ENCODE measurements around the gene TRUB2. TPM values are rescaled to one million over a fixed set of nuclear protein-coding genes. Genes with fewer than 3 reads are reported as not detected.

The TRUB2 gene
- total and polyA plus RNA-seq, 2 experiments from 2014 or later = 13.8 to 33.2 TPM

- H3F3A ChIP-seq (ENCODE audit: insufficient read depth) = peaks cover 42% of the 10 kb centered on the region; the same call in 1 of the 2 replicates
- no peaks in the 10 kb centered on the region for H3K9me2 ChIP-seq (ENCODE audit: insufficient read depth)
- no peak overlapping the region for H3K4me3 ChIP-seq
- H3K36me3 ChIP-seq (ENCODE audit: low read depth) = peaks cover 42% of the 10 kb centered on the region
- no peak overlapping the region for H3K9ac ChIP-seq
- no peaks in the 10 kb centered on the region for H4K20me1 ChIP-seq (ENCODE audit: insufficient read depth)
- 91 to 94% methylated on average over 16 to 17 of the region's 17 CpGs for WGBS, 2 experiments (ENCODE audit: low coverage in 1 of 2, low lambda C conversion rate in 2 of 2, missing lambda C conversion rate in 2 of 2)
- no peak for DNase-seq
- no peak overlapping the region for H3K27ac ChIP-seq
- in situ Hi-C loops (cut with MboI) = no loop called here
- no peaks in the 10 kb centered on the region for H3K9me3 ChIP-seq (ENCODE audit: low read depth)
- H3K4me2 ChIP-seq (ENCODE audit: unreplicated experiment) = no peak overlapping the region
- no peaks in the 10 kb centered on the region for H3K27me3 ChIP-seq (replicated peaks; ENCODE audit: insufficient read depth)
- no peaks in the 10 kb centered on the region for H3K4me1 ChIP-seq (ENCODE audit: insufficient read depth)
- TF ChIP-seq EZH2phosphoT487 (IDR thresholded peaks at IDR 0.05; ENCODE audit: insufficient read depth, low read depth) = no peak
- no peak for TF ChIP-seq EZH2 (IDR thresholded peaks at IDR 0.05; ENCODE audit: insufficient read depth, poor library complexity, severe bottlenecking)
- H2AFZ ChIP-seq = no peak overlapping the region
- H3K79me2 ChIP-seq (ENCODE audit: insufficient read depth) = peaks cover 15% of the 10 kb centered on the region
These were observed 61.9 kb downstream of the TRUB2 start for GRCh38 chr9:128260340-128260739.

- no peaks in the 10 kb centered on the region for H3K9me2 ChIP-seq (ENCODE audit: insufficient read depth)
- no peak overlapping the region for H3K4me3 ChIP-seq
- DNase-seq = no peak
- WGBS, 2 experiments (ENCODE audit: low coverage in 1 of 2, low lambda C conversion rate in 2 of 2, missing lambda C conversion rate in 2 of 2) = 85% methylated on average over 9 of the region's 9 CpGs
- no peak overlapping the region for H3K27ac ChIP-seq
- H2AFZ ChIP-seq = no peak overlapping the region
- H3K27me3 ChIP-seq (replicated peaks; ENCODE audit: insufficient read depth) = no peaks in the 10 kb centered on the region
- no peaks in the 10 kb centered on the region for H3K4me1 ChIP-seq (ENCODE audit: insufficient read depth)
- peaks cover 12% of the 10 kb centered on the region for H3K79me2 ChIP-seq (ENCODE audit: insufficient read depth)
- no peak for TF ChIP-seq EZH2phosphoT487 (IDR thresholded peaks at IDR 0.05; ENCODE audit: insufficient read depth, low read depth)
- no peak for TF ChIP-seq EZH2 (IDR thresholded peaks at IDR 0.05; ENCODE audit: insufficient read depth, poor library complexity, severe bottlenecking)
- H3K4me2 ChIP-seq (ENCODE audit: unreplicated experiment) = no peak overlapping the region
- H3K9ac ChIP-seq = no peak overlapping the region
- peaks cover 41% of the 10 kb centered on the region; the same call in 1 of the 2 replicates for H3F3A ChIP-seq (ENCODE audit: insufficient read depth)
- in situ Hi-C loops (cut with MboI) = no loop called here
- peaks cover 33% of the 10 kb centered on the region for H3K36me3 ChIP-seq (ENCODE audit: low read depth)
- no peaks in the 10 kb centered on the region for H3K9me3 ChIP-seq (ENCODE audit: low read depth)
- no peaks in the 10 kb centered on the region for H4K20me1 ChIP-seq (ENCODE audit: insufficient read depth)
These were observed 63.1 kb downstream of the TRUB2 start for GRCh38 chr9:128259156-128259555.

- no peak overlapping the region for H2AFZ ChIP-seq
- no peaks in the 10 kb centered on the region for H3K9me2 ChIP-seq (ENCODE audit: insufficient read depth)
- H3K27ac ChIP-seq = no peak overlapping the region
- WGBS, 2 experiments (ENCODE audit: low coverage in 1 of 2, low lambda C conversion rate in 2 of 2, missing lambda C conversion rate in 2 of 2) = 60 to 82% methylated on average over 3 to 6 of the region's 6 CpGs
- DNase-seq = no peak
- no peaks in the 10 kb centered on the region for H4K20me1 ChIP-seq (ENCODE audit: insufficient read depth)
- H3K9ac ChIP-seq = no peak overlapping the region
- peaks cover 12% of the 10 kb centered on the region for H3K79me2 ChIP-seq (ENCODE audit: insufficient read depth)
- in situ Hi-C loops (cut with MboI) = no loop called here
- H3K4me2 ChIP-seq (ENCODE audit: unreplicated experiment) = no peak overlapping the region
- H3K9me3 ChIP-seq (ENCODE audit: low read depth) = no peaks in the 10 kb centered on the region
- peaks cover 33% of the 10 kb centered on the region for H3K36me3 ChIP-seq (ENCODE audit: low read depth)
- H3K4me1 ChIP-seq (ENCODE audit: insufficient read depth) = no peaks in the 10 kb centered on the region
- peaks cover 41% of the 10 kb centered on the region; the same call in 1 of the 2 replicates for H3F3A ChIP-seq (ENCODE audit: insufficient read depth)
- no peak for TF ChIP-seq EZH2phosphoT487 (IDR thresholded peaks at IDR 0.05; ENCODE audit: insufficient read depth, low read depth)
- TF ChIP-seq EZH2 (IDR thresholded peaks at IDR 0.05; ENCODE audit: insufficient read depth, poor library complexity, severe bottlenecking) = no peak
- no peak overlapping the region for H3K4me3 ChIP-seq
- no peaks in the 10 kb centered on the region for H3K27me3 ChIP-seq (replicated peaks; ENCODE audit: insufficient read depth)
These were observed 63.9 kb downstream of the TRUB2 start for GRCh38 chr9:128258326-128258725.

- H2AFZ ChIP-seq = no peak overlapping the region
- H3K79me2 ChIP-seq (ENCODE audit: insufficient read depth) = peaks cover 9% of the 10 kb centered on the region
- no peaks in the 10 kb centered on the region for H3K9me3 ChIP-seq (ENCODE audit: low read depth)
- H3K4me3 ChIP-seq = no peak overlapping the region
- no peaks in the 10 kb centered on the region for H4K20me1 ChIP-seq (ENCODE audit: insufficient read depth)
- no peak overlapping the region for H3K27ac ChIP-seq
- 88 to 89% methylated on average over 10 to 11 of the region's 11 CpGs for WGBS, 2 experiments (ENCODE audit: low coverage in 1 of 2, low lambda C conversion rate in 2 of 2, missing lambda C conversion rate in 2 of 2)
- in situ Hi-C loops (cut with MboI) = no loop called here
- H3K9me2 ChIP-seq (ENCODE audit: insufficient read depth) = no peaks in the 10 kb centered on the region
- H3K27me3 ChIP-seq (replicated peaks; ENCODE audit: insufficient read depth) = no peaks in the 10 kb centered on the region
- H3F3A ChIP-seq (ENCODE audit: insufficient read depth) = peaks cover 41% of the 10 kb centered on the region; the same call in 1 of the 2 replicates
- DNase-seq = no peak
- TF ChIP-seq EZH2 (IDR thresholded peaks at IDR 0.05; ENCODE audit: insufficient read depth, poor library complexity, severe bottlenecking) (no peak), EZH2phosphoT487 (IDR thresholded peaks at IDR 0.05; ENCODE audit: insufficient read depth, low read depth) (no peak)
- H3K36me3 ChIP-seq (ENCODE audit: low read depth) = peaks cover 33% of the 10 kb centered on the region
- no peaks in the 10 kb centered on the region for H3K4me1 ChIP-seq (ENCODE audit: insufficient read depth)
- no peak overlapping the region for H3K9ac ChIP-seq
- H3K4me2 ChIP-seq (ENCODE audit: unreplicated experiment) = no peak overlapping the region
These were observed 64.3 kb downstream of the TRUB2 start for GRCh38 chr9:128257907-128258306.
